MG63 (cell line): ENCODE measurements around the gene XRCC5. TPM values are rescaled to one million over a fixed set of nuclear protein-coding genes. Genes with fewer than 3 reads are reported as not detected.

Source experiments
- DNase-seq: peaks from one replicate; pipeline ENCODE4 v3.0.0-alpha.2; 2020
- H3K27me3 ChIP-seq: fragments of 250-450 bp; sonication (Bioruptor Pico); 2 replicates; pipeline ENCODE4 v1.5.1; 2020; ENCODE audit warnings: mild to moderate bottlenecking, moderate library complexity
- H3K36me3 ChIP-seq: fragments of 250-450 bp; sonication (Bioruptor Pico); 2 replicates; pipeline ENCODE4 v1.5.1; 2020; ENCODE audit warnings: mild to moderate bottlenecking, moderate library complexity
- H3K4me3 ChIP-seq: fragments of 250-450 bp; sonication (Bioruptor Pico); 2 replicates; pipeline ENCODE4 v1.5.1; 2020; ENCODE audit warnings: mild to moderate bottlenecking, moderate library complexity
- H3K9me3 ChIP-seq: fragments of 250-450 bp; sonication (Bioruptor Pico); 2 replicates; pipeline ENCODE4 v1.5.1; 2020; ENCODE audit warnings: mild to moderate bottlenecking, moderate library complexity
- total RNA-seq: library from RNA; depleted of rRNA; stranded (reverse); fragments of >200 nt; shearing (Covaris generic); gene quantifications from 2 replicates; pipeline ENCODE4 v1.2.3, GENCODE V29; 2014; ENCODE audit warnings: low replicate concordance

The XRCC5 gene
- total RNA-seq, 1 experiment from 2014 or later: 313 TPM

DNA sequence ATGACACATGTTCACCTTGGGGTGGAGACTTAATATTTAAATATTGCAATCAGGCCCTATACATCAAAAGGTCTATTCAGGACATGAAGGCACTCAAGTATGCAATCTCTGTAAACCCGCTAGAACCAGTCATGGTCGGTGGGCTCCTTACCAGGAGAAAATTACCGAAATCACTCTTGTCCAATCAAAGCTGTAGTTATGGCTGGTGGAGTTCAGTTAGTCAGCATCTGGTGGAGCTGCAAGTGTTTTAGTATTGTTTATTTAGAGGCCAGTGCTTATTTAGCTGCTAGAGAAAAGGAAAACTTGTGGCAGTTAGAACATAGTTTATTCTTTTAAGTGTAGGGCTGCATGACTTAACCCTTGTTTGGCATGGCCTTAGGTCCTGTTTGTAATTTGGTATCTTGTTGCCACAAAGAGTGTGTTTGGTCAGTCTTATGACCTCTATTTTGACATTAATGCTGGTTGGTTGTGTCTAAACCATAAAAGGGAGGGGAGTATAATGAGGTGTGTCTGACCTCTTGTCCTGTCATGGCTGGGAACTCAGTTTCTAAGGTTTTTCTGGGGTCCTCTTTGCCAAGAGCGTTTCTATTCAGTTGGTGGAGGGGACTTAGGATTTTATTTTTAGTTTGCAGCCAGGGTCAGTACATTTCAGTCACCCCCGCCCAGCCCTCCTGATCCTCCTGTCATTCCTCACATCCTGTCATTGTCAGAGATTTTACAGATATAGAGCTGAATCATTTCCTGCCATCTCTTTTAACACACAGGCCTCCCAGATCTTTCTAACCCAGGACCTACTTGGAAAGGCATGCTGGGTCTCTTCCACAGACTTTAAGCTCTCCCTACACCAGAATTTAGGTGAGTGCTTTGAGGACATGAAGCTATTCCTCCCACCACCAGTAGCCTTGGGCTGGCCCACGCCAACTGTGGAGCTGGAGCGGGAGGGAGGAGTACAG lies 108.1 kb downstream of the XRCC5 start:
- peak; percentile 55 for DNase-seq
- Histone ChIP-seq H3K36me3 (peaks cover 54% of the 10 kb centered on the region), H3K9me3 (no peaks in the 10 kb centered on the region), H3K4me3 (no peak overlapping the region), H3K27me3 (no peaks in the 10 kb centered on the region)

DNA sequence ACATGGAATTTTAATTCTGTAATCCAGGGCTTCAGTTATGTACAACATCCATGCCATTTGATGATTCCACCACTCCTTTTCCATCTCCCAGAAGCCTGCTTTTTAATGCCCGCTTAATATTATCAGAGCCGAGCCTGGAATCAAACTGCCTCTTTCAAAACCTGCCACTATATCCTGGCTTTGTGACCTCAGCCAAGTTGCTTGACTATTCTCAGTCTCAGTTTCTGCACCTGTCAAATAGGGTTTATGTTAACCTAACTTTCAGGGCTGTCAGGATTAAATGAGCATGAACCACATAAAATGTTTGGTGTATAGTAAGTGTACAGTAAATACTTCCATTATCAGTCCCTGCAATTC lies 108.7 kb downstream of the XRCC5 start:
- H3K4me3 ChIP-seq: no peak overlapping the region
- DNase-seq: no peak
- no peaks in the 10 kb centered on the region for H3K27me3 ChIP-seq
- H3K36me3 ChIP-seq: peaks cover 56% of the 10 kb centered on the region
- no peaks in the 10 kb centered on the region for H3K9me3 ChIP-seq

DNA sequence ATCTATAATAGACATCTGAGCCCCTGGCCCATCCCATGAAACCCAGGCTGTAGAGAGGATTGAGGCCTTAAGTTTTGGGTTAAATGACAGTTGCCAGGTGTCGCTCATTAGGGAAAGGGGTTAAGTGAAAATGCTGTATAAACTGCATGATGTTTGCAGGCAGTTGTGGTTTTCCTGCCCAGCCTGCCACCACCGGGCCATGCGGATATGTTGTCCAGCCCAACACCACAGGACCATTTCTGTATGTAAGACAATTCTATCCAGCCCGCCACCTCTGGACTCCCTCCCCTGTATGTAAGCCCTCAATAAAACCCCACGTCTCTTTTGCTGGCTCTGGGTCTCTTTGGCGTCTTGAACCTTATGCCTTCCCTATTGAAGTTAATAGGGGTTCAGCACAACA lies 110.7 kb downstream of the XRCC5 start:
- DNase-seq: no peak
- Histone ChIP-seq H3K36me3 (peaks cover 41% of the 10 kb centered on the region), H3K27me3 (no peaks in the 10 kb centered on the region), H3K9me3 (no peaks in the 10 kb centered on the region), H3K4me3 (no peak overlapping the region)

DNA sequence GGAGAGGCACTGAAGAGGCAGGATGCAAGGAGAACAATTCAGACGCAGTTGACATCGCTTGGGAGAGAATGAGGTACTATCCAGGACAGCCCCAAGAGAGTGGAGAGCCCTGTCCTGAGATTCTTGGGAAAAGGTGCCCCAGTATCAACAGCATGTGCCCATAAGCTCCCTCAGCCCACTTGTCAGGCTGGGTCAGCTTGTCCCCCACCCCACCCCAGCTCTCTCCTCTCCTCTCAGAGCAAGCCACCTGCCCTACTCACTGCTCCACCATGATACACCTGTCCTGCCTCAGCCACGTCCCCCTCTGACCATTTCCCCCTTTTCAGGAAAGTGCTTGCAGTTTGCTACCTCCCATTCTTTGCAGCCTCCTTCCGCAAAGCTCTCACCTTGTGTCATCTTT lies 111.8 kb downstream of the XRCC5 start:
- Histone ChIP-seq H3K4me3 (no peak overlapping the region), H3K9me3 (no peaks in the 10 kb centered on the region), H3K36me3 (peaks cover 36% of the 10 kb centered on the region), H3K27me3 (no peaks in the 10 kb centered on the region)
- DNase-seq: no peak

DNA sequence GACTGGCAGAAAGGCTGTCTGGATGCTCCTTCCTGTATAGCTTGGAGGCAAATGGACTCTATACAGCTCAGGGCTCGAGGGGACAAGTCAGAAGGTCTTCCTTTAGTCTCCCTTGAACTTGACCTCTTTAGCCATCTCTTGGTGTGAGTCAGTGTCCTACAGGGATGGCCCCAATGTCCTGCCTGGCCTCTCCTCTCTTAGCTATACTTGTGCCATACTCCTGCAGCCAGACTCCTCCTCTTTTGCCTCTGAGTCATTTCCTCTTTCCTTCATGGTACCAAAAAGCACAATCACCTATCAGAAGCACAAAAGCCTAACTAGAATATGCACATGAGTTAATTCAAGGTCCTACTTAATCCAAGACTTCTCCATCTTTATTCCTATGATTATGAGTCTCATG lies 112.7 kb downstream of the XRCC5 start:
- no peaks in the 10 kb centered on the region for H3K27me3 ChIP-seq
- no peaks in the 10 kb centered on the region for H3K9me3 ChIP-seq
- peak; percentile 49 for DNase-seq
- H3K36me3 ChIP-seq: peaks cover 30% of the 10 kb centered on the region
- H3K4me3 ChIP-seq: no peak overlapping the region

DNA sequence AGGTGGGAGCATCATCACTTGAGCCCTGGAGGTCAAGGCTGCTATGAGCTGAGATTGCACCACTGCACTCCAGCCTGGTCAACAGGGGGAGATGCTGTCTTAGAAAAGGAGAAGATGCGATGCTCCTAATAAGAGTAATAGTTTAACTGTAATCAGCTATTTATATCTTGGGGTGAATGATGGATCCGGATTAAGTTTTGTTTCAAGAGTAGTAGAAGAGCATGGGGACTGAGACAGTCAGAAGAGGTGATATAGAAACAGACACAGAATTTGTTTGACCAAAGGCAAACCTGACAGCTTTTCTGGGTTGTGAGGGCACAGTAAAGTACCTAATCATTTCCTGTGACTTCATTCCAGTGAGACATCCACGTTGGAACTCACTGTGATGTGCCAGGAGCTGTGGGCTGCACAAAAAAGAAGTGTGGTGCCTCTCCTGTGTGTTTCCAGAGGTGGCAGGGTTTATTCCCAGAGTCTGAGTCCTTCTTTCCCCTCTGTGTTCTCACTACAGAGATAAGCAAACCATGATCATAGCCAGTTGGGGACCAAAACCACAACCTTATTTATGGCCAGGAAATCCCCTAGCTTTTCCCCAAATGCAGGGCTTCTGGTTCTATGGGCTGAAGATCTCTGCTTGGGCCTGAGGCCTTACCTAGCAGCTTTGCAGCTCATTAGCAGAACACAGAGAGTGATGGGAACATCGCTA lies 113.7 kb downstream of the XRCC5 start:
- Histone ChIP-seq H3K9me3 (no peaks in the 10 kb centered on the region), H3K36me3 (peaks cover 25% of the 10 kb centered on the region), H3K27me3 (no peaks in the 10 kb centered on the region), H3K4me3 (no peak overlapping the region)
- DNase-seq: peak; percentile 43

DNA sequence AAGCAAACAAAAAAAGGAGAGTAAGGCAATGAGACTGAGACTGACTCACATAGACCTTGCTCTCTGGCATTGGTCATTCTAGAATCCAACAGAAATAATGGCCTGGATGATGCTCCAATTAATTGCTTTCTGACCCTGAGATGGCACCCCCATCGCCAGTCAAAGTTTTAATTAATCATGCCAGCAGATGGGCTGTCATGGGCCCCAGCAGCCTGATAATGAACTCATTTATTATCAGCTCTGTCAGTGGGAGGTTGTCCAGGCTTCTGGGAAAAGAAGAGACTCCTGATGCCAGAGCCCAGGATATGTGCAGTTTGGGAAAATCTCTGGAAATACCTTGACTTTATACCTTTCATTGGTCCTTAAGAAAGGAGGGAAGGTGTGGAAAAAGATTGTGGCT lies 115.2 kb downstream of the XRCC5 start:
- Histone ChIP-seq H3K27me3 (no peaks in the 10 kb centered on the region), H3K9me3 (no peaks in the 10 kb centered on the region), H3K36me3 (peaks cover 14% of the 10 kb centered on the region), H3K4me3 (no peak overlapping the region)
- DNase-seq: no peak

DNA sequence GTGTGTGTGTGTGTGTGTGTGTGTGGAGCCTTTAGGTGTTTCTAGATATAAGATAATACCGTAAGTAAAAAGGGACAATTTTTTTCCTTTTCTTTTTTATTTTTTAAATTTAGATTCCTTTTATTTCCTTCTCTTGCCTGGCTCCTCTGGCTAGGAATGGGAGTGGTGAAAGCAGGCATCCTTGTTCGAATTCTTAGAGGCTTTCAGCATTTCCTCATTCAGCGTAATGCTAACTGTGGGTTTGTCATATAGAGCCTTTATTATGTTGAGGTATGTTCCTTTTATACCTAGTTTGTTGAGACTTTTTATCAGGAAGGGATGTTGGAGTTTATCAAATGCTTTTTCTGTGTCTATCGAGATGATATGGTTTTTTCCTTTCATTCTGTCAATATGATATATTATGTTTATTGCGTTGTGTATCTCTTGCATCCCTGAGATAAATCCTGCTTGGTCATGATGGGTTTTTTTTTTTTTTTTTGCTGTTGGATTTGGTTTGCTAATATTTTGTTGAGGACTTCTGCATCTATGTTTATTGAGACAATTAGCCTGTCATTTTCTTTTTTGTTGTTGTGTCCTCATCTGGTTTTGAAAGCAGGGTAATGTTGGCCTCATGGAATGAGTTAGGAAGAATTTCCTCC lies 120.2 kb downstream of the XRCC5 start:
- no peak for DNase-seq
- Histone ChIP-seq H3K4me3 (no peak overlapping the region), H3K27me3 (no peaks in the 10 kb centered on the region), H3K9me3 (peaks cover 12% of the 10 kb centered on the region), H3K36me3 (no peaks in the 10 kb centered on the region; the same call in 1 of the 2 replicates)

DNA sequence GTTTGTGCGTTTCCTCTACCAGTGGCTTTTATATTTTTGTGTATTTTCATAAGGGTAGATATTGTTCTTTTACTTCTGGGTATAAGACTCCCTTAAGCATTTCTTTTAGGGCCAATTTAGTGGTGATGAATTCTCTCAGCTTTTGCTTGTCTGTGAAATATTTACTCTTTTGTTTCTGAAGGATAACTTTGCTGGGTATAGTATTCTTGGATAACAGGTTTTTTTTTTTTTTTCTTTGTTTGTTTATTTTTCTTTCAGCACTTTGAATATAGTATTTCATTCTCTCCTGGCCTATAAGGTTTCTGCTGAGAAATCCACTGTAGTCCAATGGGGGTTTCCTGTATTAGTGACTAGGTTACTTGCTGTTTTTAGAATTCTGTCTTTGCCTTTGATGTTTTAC lies 122.7 kb downstream of the XRCC5 start:
- Histone ChIP-seq H3K36me3 (no peaks in the 10 kb centered on the region; the same call in 1 of the 2 replicates), H3K27me3 (no peaks in the 10 kb centered on the region), H3K9me3 (peaks cover 12% of the 10 kb centered on the region), H3K4me3 (no peak overlapping the region)
- DNase-seq: no peak

DNA sequence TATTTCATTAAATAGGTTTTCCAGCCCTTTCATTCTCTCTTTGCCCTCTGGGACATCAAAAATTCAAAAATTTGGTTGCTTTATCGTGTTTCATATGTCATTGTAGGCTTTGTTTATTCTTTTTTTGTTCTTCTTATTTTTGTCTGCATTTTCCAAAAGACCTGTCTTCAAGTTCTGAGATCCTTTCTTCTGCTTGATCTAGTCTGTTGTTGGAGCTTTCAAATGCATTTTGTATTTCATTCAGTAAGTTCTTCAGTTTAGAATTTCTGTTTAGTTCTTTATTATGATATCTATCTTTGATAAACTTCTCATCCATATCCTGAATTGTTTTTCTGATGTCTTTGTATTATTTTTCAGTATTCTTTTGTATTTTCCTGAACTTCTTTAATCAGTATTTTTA lies 123.6 kb downstream of the XRCC5 start:
- peaks cover 12% of the 10 kb centered on the region for H3K9me3 ChIP-seq
- no peaks in the 10 kb centered on the region; the same call in 1 of the 2 replicates for H3K36me3 ChIP-seq
- DNase-seq: no peak
- H3K4me3 ChIP-seq: no peak overlapping the region
- H3K27me3 ChIP-seq: no peaks in the 10 kb centered on the region

DNA sequence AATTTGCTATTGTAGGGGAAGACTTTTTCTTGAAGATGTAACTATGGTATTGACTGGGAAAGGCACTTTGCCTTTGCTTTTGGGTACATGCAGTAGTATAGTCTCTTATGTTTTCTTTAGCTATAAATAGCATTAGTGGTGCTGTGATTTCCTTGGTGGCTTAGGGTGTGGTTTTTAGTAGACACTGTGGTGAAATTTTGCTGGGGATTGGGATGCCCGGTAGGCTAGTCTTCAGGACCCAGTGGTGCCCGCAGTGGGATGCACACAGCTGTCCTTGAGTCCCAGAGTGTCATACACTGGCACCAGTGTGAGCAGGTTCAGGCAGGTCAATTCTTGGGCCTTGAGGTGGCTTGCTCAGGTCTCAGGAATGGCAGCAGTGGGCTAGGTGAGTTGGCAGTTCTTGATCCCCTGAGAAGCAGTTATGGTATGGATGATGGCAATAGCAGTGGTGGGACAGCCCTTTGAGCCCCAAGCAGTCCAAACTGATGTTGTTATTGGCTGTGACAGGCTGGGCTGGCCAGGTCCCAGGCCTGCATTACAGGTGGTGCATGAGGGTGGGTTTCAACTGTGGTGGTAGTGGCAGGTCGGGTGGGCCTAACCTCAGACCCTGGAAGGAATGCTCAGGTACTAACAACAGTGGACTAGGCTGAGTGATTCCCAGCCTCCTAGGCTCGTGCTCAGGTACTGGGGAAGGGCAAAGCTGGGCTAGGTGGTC lies 124.3 kb downstream of the XRCC5 start:
- Histone ChIP-seq H3K9me3 (peaks cover 12% of the 10 kb centered on the region), H3K36me3 (no peaks in the 10 kb centered on the region; the same call in 1 of the 2 replicates), H3K27me3 (no peaks in the 10 kb centered on the region), H3K4me3 (no peak overlapping the region)
- DNase-seq: no peak

DNA sequence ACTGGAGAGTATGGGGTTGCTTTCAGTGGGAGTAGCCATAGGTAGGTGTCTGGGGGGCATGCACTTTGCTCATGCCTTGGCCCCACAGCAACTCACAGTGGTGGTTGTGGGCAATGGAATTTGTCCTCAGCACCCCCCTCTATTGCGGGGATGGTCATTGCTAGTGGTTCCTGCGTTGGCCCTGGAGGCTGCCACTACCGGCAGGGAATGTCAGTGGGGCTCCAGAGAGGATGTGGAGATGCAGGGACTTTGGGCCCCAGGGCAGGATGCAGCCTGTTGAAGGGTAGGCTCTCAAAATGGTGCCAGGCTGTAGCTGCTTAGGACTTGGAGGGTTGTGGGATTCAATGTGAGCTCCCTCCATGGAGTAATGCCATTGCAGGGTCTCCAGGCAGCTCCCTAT lies 125.0 kb downstream of the XRCC5 start:
- no peaks in the 10 kb centered on the region; the same call in 1 of the 2 replicates for H3K36me3 ChIP-seq
- DNase-seq: no peak
- H3K4me3 ChIP-seq: no peak overlapping the region
- peaks cover 12% of the 10 kb centered on the region for H3K9me3 ChIP-seq
- H3K27me3 ChIP-seq: no peaks in the 10 kb centered on the region

DNA sequence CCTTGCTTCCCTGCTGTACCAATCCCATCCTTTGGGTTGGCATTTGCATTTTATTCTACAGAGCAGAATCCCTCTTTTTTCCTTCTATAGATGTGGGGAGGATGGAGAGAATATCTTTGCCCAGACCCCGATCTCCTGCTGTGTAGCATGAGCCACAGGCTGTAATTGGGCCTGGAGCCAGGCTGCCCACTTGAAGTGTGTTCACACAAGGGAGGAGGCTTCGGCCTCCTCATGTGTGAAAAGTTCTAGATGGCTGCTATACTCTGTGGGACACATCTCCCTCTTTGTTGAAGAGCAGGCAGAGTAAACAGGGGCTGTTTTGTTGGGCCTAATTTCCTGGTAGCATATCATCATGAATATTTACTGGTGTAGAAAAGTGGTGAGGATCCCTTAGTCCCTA lies 126.3 kb downstream of the XRCC5 start:
- no peaks in the 10 kb centered on the region for H3K27me3 ChIP-seq
- H3K9me3 ChIP-seq: peaks cover 10% of the 10 kb centered on the region
- H3K4me3 ChIP-seq: no peak overlapping the region
- no peaks in the 10 kb centered on the region; the same call in 1 of the 2 replicates for H3K36me3 ChIP-seq
- DNase-seq: no peak

DNA sequence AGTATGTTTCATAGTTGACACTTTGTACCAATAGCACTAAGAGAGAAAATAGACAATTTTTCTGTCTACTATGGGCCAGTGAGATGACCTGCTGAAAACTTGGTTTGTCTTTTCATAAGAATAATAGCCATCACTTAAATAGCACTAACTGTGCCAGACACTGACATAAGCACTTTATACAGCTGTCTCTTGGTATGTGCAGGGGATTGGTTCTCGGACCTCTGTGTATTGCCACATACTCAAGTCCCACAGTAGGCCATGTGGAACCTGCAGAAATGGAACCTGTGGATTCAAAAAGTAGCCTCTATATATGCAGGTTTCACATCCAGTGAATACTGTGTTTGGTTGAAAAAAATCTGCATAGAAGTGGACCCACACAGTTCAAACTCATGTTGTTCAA lies 126.7 kb downstream of the XRCC5 start:
- Histone ChIP-seq H3K9me3 (peaks cover 7% of the 10 kb centered on the region), H3K36me3 (no peaks in the 10 kb centered on the region; the same call in 1 of the 2 replicates), H3K27me3 (no peaks in the 10 kb centered on the region), H3K4me3 (no peak overlapping the region)
- DNase-seq: no peak

DNA sequence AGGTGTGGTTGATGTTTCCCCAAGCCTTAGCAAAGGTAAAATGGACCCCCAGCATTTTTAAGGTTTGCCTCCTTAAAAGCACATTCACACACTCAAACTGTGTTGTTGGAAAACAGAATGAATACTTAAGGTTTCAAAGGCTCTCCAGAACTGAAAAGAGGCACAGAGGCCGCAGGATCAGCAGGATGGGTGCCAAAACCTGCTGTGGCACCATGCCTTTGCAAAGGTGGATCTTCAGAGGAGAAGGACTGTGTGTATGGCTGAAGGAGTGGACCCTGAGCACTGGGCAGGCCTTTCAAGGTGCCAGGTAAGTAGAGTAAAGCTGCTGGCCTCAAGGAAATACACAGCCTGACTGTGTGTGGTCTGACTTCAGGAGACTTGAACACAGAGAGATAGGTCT lies 127.3 kb downstream of the XRCC5 start:
- Histone ChIP-seq H3K36me3 (no peaks in the 10 kb centered on the region; the same call in 1 of the 2 replicates), H3K27me3 (no peaks in the 10 kb centered on the region), H3K4me3 (no peak overlapping the region), H3K9me3 (peaks cover 6% of the 10 kb centered on the region)
- DNase-seq: no peak

DNA sequence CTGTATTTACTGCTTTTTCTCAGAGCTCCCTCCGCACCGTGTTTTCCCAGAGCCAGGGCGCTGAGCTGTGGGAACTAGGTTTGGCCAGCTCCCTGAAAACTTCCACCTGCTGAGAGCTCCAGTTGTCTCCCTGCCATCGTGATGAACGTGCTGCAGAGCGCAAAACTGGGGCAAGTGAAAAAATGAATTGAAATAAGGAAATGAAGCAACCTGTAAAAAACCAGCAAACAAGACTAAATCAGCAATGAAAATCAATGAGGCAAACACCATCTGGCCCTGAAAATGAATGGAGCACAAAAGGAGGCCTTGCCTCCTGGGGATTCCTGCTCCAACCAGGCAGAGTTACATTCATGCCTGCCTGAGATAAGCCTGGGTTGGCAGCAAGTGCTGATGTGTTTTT lies 133.2 kb downstream of the XRCC5 start:
- no peak overlapping the region for H3K4me3 ChIP-seq
- no peaks in the 10 kb centered on the region for H3K27me3 ChIP-seq
- no peaks in the 10 kb centered on the region for H3K36me3 ChIP-seq
- DNase-seq: no peak
- H3K9me3 ChIP-seq: no peaks in the 10 kb centered on the region

DNA sequence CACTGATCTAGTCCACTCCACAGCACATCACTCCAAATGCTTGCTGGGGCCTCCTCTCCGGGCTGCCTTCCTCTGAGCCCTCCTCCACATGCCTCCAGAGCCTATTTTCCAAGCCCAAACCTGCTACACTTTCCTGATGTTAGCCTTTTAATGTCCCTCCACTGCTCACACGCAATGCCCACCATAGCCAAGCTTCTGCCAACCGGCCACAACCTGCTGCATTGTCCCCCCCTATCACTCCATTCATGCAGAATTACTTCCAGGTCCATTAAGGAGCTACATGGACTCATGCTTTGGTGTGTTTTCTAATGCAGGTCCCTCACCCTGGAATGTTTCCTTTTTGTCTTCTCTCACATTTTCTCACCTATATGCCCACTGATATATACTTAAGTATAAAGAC lies 133.9 kb downstream of the XRCC5 start:
- no peak for DNase-seq
- no peaks in the 10 kb centered on the region for H3K27me3 ChIP-seq
- H3K36me3 ChIP-seq: no peaks in the 10 kb centered on the region
- no peaks in the 10 kb centered on the region for H3K9me3 ChIP-seq
- no peak overlapping the region for H3K4me3 ChIP-seq
